Pancreas (tissue), 10 donors: ENCODE results near the gene POLD2. TPM values are rescaled to one million over a fixed set of nuclear protein-coding genes. Genes with fewer than 3 reads are reported as not detected.

ENCODE experiments used
- ATAC-seq, 4 donors: fragments of 200-7000 bp; cut with Tn5 transposase; one replicate each; pipeline versions ENCODE4 v1.8.0 to v1.9.1; 2020; ENCODE audit warnings: mild to moderate bottlenecking in 4 of 4, moderate library complexity in 4 of 4
- DNase-seq, 6 donors: peaks; one replicate each; pipeline ENCODE4 v3.0.0-alpha.2; 2020
- FAIRE-seq: peaks from 2 replicates; lab custom pipeline; 2012; peaks lifted over from hg19 to GRCh38; lab: Jason Lieb, UNC
- H3K27ac ChIP-seq, 4 donors: fragments of 200-600 bp; sonication (generic); 1 replicate in 3 of 4; 2 replicates in 1 of 4; pipeline versions ENCODE4 v1.5.0 to v1.8.0; 2020
- H3K27me3 ChIP-seq, 4 donors: fragments of 200-600 bp; one replicate each; pipeline ENCODE4 v1.8.0; 2021
- H3K36me3 ChIP-seq, 3 donors: fragments of 200-600 bp; sonication (generic) in 1 of 3; one replicate each; pipeline versions ENCODE4 v1.5.0 to v1.8.0; 2020 to 2021
- H3K4me1 ChIP-seq, 3 donors: fragments of 200-600 bp; one replicate each; pipeline ENCODE4 v1.8.0; 2021
- H3K4me3 ChIP-seq, 4 donors: fragments of 200-600 bp; sonication (generic) in 2 of 4; one replicate each; pipeline versions ENCODE4 v1.5.0 to v1.8.0; 2020 to 2021
- H3K9me3 ChIP-seq, 4 donors: fragments of 200-600 bp; one replicate each; pipeline ENCODE4 v1.8.0; 2021
- WGBS, 2 donors: extraction: QIAGEN DNeasy Blood & Tissue Kit; methylation state at CpG; one replicate each; pipeline ENCODE4 v1.1.7; 2013; 5-methylcytosine and 5-hydroxymethylcytosine counted together
- intact Hi-C, 3 donors: fragments of 100-400 bp; cut with DNase I; formaldehyde crosslinking; loops; one replicate each; pipeline versions ENCODE4 v1.11.1 to v1.14.2; 2022
- polyA plus RNA-seq, 2 donors: library from polyadenylated mRNA; stranded (reverse); fragments of 200-250 nt; gene quantifications; one replicate each; pipeline ENCODE4 v1.2.3, GENCODE V29; 2013
- total RNA-seq, 6 donors: library from RNA; stranded (reverse); fragmentation: NEBNext Ultra II Directional in 4 of 6; extraction: Animal tissue kit (Norgen Biotek cat#: 25700) in 4 of 6; gene quantifications; one replicate each; pipeline versions ENCODE4 v1.2.1 to v1.2.4, GENCODE V29; 2021 to 2023
- TF ChIP-seq, protein P1 (sequence below), 4 donors: fragments of 200-600 bp; sonication (generic) in 3 of 4; IDR thresholded peaks; one replicate each; pipeline versions ENCODE4 v1.5.0 to v1.8.0; 2021; ENCODE audit warnings: antibody characterized with exemption in 4 of 4
- donor health status: healthy with polysubstance abuse.
- donor health status: DM: no; HTN: no; CAD: no; lungs with moderate emphysema.
- donor health status: DM: no; HTN: no; CAD: no.
- donor health status: control.
- donor health status: control.
- donor health status: Bipolar disorder and iron deficiency.
- donor health status: DM: yes; HTN: yes; CAD: no.
- donor health status: DM: no; HTN: no; CAD: no.
- donor health status: DM: no; HTN: no; CAD: no.
- donor health status: DM: yes; HTN: yes; CAD: no.

Gene POLD2
- total and polyA plus RNA-seq, 8 donors, result 40.6 to 86.4 (median 54.7) TPM

DNA sequence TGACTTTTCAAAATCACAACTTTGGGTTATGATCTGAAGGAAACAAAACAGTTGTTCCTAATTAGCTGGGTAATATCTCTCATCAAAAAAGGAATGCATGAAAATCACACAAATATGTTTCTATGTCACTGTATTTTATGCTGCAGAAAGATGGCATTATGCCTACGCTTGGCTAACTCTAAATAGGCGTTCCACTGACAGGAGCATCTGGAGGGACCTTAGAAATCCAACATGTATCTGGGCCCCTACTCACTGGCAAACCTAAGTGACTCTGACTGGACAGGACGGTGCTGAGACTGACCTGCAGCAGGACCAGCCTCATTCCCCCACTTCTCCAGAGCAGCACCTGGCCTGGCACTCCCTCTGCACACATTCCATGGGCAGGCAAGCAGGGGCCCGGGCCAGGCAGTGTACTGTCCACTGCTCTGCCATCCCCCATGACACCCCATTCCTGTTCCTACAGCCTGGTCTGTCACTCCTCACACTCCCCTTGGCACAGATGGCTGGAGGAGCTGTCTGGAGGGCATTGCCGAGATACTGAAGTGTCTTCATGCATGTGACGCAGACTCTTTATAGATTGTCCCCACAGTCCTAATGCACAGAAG, 20.4 kb upstream of the POLD2 start:
- no peak for FAIRE-seq
- TF ChIP-seq, protein P1, sequence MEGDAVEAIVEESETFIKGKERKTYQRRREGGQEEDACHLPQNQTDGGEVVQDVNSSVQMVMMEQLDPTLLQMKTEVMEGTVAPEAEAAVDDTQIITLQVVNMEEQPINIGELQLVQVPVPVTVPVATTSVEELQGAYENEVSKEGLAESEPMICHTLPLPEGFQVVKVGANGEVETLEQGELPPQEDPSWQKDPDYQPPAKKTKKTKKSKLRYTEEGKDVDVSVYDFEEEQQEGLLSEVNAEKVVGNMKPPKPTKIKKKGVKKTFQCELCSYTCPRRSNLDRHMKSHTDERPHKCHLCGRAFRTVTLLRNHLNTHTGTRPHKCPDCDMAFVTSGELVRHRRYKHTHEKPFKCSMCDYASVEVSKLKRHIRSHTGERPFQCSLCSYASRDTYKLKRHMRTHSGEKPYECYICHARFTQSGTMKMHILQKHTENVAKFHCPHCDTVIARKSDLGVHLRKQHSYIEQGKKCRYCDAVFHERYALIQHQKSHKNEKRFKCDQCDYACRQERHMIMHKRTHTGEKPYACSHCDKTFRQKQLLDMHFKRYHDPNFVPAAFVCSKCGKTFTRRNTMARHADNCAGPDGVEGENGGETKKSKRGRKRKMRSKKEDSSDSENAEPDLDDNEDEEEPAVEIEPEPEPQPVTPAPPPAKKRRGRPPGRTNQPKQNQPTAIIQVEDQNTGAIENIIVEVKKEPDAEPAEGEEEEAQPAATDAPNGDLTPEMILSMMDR (IDR thresholded peaks at IDR 0.05), result no peak
- intact Hi-C loops, result no loop called here
- H3K27ac ChIP-seq, result no peak overlapping the region
- 72 to 87% methylated on average over 6 of the region's 6 CpGs for WGBS, 2 donors
- DNase-seq, result no peak
- H3K4me1 ChIP-seq, result no peaks in the 10 kb centered on the region
- H3K9me3 ChIP-seq, result no peaks in the 10 kb centered on the region
- no peak for ATAC-seq
- no peak overlapping the region for H3K4me3 ChIP-seq
- no peaks in the 10 kb centered on the region for H3K27me3 ChIP-seq
- H3K36me3 ChIP-seq, result no peaks in the 10 kb centered on the region

DNA sequence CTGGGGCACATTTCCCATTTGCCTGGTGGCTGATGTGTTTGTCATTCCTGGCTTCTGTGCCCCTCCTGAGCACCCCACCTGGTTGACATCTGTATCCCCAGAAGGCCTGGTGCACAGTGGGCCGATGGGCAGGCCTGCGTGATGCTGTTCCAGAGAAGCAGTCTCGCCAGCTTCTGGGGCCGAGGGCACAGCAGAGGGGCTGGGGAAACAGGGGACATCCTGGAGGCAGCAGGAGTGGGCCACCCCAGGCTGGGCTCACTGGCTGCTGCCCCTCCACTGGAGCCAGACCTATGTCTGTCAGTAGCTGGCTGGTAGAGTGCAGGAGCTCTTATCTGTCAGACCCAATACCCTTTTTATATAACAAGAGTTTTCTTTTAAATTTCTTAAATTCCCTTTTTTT, 18.7 kb upstream of the POLD2 start:
- DNase-seq (peak in 1 of 6 donors; percentile 63), FAIRE-seq (no peak), ATAC-seq (no peak)
- no peaks in the 10 kb centered on the region for H3K27me3 ChIP-seq
- no peaks in the 10 kb centered on the region for H3K9me3 ChIP-seq
- intact Hi-C loops, result no loop called here
- TF ChIP-seq, protein P1 (IDR thresholded peaks at IDR 0.05), result no peak
- no peak overlapping the region for H3K27ac ChIP-seq
- no peaks in the 10 kb centered on the region for H3K4me1 ChIP-seq
- 84 to 88% methylated on average over 4 of the region's 4 CpGs for WGBS, 2 donors
- no peak overlapping the region for H3K4me3 ChIP-seq
- no peaks in the 10 kb centered on the region for H3K36me3 ChIP-seq

DNA sequence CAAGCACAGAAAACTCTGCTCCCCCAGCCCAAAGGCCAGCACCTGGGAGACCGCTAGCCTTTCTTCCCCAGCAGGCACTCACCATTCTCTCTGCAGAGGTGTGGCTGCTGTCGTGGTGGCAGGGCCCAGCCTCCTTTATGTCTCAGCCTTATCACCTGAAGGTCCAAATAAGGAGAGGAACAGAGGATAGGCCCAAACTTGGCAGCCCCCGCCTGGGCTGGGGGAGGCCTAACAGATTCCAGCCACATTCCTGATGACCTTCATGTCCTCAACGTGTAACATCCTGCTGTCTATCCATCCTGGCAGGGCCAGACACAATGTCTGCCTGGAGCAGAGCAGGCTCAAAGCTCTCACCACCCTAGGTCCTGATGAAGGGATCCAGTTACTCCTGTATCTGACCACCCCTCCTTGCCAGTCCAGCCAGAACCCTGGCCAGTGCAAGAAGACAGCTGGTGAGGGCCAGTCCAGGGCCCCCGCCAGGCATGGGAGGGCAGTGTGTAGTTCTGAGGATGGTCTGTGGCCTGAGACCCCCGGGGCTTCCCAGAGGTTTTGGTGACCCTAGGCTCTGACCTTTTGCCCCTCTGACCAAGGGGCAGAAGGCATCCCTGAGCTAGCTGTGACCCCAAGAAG, 18.0 kb upstream of the POLD2 start, which contains the start of gene MYL7:
TSS of gene MYL7 (minus strand) at position 112 of the 630 bp plus-strand sequence. CDS start at position 85, 27 bp downstream.
- TF ChIP-seq, protein P1 (IDR thresholded peaks at IDR 0.05), result no peak
- intact Hi-C loops, result no loop called here
- ATAC-seq (no peak), DNase-seq (peak in 1 of 6 donors; percentile 44), FAIRE-seq (no peak)
- no peak within 1 kb of the TSS for H3K4me3 ChIP-seq
- no peaks in the 10 kb centered on the region for H3K36me3 ChIP-seq
- no peaks in the 10 kb centered on the region for H3K4me1 ChIP-seq
- H3K27me3 ChIP-seq, result no peaks in the 10 kb centered on the region
- WGBS, 2 donors, result 72 to 74% methylated on average over 5 to 6 of the region's 6 CpGs
- no peaks in the 10 kb centered on the region for H3K9me3 ChIP-seq
- H3K27ac ChIP-seq, result no peak within 1 kb of the TSS

DNA sequence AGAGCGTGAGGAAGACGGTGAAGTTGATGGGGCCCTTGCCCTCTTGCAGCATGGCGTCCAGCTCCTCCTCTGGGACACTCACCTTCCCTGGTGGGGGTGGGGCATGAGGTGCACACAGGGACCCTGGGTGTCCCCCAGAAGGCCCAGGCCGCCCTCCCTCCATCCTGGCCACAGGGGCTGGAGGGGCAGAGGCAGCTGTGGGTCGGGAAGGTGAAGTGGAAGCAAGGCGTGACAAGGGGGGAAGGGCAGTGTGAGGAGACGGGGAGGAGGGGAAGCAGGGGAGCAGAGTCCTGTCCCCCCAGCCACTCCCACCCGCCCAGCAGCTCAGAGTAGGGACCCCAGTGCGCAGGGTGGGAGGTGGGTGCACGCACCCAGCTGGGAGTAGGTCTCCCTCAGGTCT, 17.0 kb upstream of the POLD2 start:
- ATAC-seq, result no peak
- no peak for FAIRE-seq
- Histone ChIP-seq H3K4me3 (no peak overlapping the region), H3K9me3 (no peaks in the 10 kb centered on the region), H3K27me3 (no peaks in the 10 kb centered on the region), H3K4me1 (no peaks in the 10 kb centered on the region), H3K36me3 (no peaks in the 10 kb centered on the region), H3K27ac (no peak overlapping the region)
- 75 to 81% methylated on average over 10 of the region's 10 CpGs for WGBS, 2 donors
- intact Hi-C loops, result no loop called here
- DNase-seq, result peak in 1 of 6 donors; percentile 52
- TF ChIP-seq, protein P1 (IDR thresholded peaks at IDR 0.05), result no peak
